Measurements from ENCODE around the gene JAKMIP2.

Gene JAKMIP2

DNA sequence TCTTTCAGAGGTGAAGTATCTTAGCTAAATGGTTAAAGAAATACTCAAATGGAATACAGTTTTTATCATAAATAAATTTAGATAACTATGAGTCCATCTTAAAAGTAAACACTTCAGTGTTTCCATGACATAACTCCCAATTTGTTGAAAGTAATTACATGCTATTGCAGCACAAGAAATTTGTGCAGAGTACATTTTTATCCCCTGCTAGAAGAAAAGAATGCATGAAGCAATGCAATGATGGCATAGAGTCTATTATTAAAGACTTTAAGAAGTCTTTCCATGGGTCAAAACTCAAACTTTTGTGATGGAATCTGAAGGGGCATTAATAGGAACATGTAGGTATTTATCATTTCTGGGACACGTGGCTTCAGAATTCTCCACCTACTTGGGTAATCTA, 166.1 kb downstream of the JAKMIP2 start:
- no peak for TF ChIP-seq EZH2phosphoT487 (conservative IDR thresholded peaks at IDR 0.05; ENCODE audit: low read length)
- TF ChIP-seq, protein P1, sequence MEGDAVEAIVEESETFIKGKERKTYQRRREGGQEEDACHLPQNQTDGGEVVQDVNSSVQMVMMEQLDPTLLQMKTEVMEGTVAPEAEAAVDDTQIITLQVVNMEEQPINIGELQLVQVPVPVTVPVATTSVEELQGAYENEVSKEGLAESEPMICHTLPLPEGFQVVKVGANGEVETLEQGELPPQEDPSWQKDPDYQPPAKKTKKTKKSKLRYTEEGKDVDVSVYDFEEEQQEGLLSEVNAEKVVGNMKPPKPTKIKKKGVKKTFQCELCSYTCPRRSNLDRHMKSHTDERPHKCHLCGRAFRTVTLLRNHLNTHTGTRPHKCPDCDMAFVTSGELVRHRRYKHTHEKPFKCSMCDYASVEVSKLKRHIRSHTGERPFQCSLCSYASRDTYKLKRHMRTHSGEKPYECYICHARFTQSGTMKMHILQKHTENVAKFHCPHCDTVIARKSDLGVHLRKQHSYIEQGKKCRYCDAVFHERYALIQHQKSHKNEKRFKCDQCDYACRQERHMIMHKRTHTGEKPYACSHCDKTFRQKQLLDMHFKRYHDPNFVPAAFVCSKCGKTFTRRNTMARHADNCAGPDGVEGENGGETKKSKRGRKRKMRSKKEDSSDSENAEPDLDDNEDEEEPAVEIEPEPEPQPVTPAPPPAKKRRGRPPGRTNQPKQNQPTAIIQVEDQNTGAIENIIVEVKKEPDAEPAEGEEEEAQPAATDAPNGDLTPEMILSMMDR (IDR thresholded peaks at IDR 0.05; ENCODE audit: insufficient read depth, low read length, poor library complexity, severe bottlenecking), result no peak
- Histone ChIP-seq H3K9me3 (ENCODE audit: insufficient read depth, low read length) (no peaks in the 10 kb centered on the region), H4K20me1 (ENCODE audit: low read depth, low read length) (no peaks in the 10 kb centered on the region), H3K4me2 (ENCODE audit: low read depth, low read length, poor library complexity, severe bottlenecking) (no peak overlapping the region), H3K4me3 (ENCODE audit: insufficient read depth, low read length, poor library complexity, severe bottlenecking) (no peak overlapping the region), H3K9ac (ENCODE audit: low read length) (no peak overlapping the region), H2AFZ (ENCODE audit: low read depth, low read length, severe bottlenecking) (no peak overlapping the region), H3K27me3 (ENCODE audit: low read length) (no peaks in the 10 kb centered on the region), H3K79me2 (ENCODE audit: insufficient read depth, low read length) (no peaks in the 10 kb centered on the region), H3K36me3 (ENCODE audit: low read length) (no peaks in the 10 kb centered on the region), H3K27ac (ENCODE audit: low read depth, low read length) (no peak overlapping the region), H3K9me2 (replicated peaks; ENCODE audit: insufficient read depth, low read length) (0 out of 2 replicates have a peak, but pooled peaks cover 4% of the 10 kb centered on the region), H3F3A (ENCODE audit: insufficient read depth) (no peaks in the 10 kb centered on the region)

DNA sequence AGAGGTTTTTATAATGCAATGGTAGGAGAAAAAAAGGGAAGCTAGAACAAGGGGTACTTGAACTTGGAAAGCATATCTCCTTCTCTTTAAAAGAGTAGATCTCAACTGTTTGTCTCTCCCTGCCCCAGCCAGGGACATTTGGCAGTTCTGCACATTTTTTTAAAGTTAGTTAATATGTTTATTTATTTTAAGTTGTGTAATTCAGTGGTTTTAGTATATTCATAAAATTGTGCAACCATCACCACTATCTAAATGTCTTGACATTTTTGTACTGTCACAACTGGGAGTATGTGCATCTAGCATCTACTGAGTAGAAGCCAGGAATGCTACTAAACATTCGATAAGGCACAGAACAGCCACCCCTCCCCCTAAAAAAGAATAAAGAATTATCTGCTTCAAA, 169.2 kb downstream of the JAKMIP2 start:
- no peak overlapping the region for H3K27ac ChIP-seq (ENCODE audit: low read depth, low read length)
- no peak overlapping the region for H3K9ac ChIP-seq (ENCODE audit: low read length)
- H3F3A ChIP-seq (ENCODE audit: insufficient read depth), result no peaks in the 10 kb centered on the region
- no peak overlapping the region for H3K4me3 ChIP-seq (ENCODE audit: insufficient read depth, low read length, poor library complexity, severe bottlenecking)
- no peak overlapping the region for H3K4me2 ChIP-seq (ENCODE audit: low read depth, low read length, poor library complexity, severe bottlenecking)
- no peaks in the 10 kb centered on the region for H3K36me3 ChIP-seq (ENCODE audit: low read length)
- H3K27me3 ChIP-seq (ENCODE audit: low read length), result no peaks in the 10 kb centered on the region
- no peak overlapping the region for H2AFZ ChIP-seq (ENCODE audit: low read depth, low read length, severe bottlenecking)
- no peaks in the 10 kb centered on the region for H4K20me1 ChIP-seq (ENCODE audit: low read depth, low read length)
- no peaks in the 10 kb centered on the region for H3K79me2 ChIP-seq (ENCODE audit: insufficient read depth, low read length)
- 0 out of 2 replicates have a peak, but pooled peaks cover 4% of the 10 kb centered on the region for H3K9me2 ChIP-seq (replicated peaks; ENCODE audit: insufficient read depth, low read length)
- no peak for TF ChIP-seq EZH2phosphoT487 (conservative IDR thresholded peaks at IDR 0.05; ENCODE audit: low read length)
- TF ChIP-seq, protein P1 (IDR thresholded peaks at IDR 0.05; ENCODE audit: insufficient read depth, low read length, poor library complexity, severe bottlenecking), result no peak
- H3K9me3 ChIP-seq (ENCODE audit: insufficient read depth, low read length), result no peaks in the 10 kb centered on the region

DNA sequence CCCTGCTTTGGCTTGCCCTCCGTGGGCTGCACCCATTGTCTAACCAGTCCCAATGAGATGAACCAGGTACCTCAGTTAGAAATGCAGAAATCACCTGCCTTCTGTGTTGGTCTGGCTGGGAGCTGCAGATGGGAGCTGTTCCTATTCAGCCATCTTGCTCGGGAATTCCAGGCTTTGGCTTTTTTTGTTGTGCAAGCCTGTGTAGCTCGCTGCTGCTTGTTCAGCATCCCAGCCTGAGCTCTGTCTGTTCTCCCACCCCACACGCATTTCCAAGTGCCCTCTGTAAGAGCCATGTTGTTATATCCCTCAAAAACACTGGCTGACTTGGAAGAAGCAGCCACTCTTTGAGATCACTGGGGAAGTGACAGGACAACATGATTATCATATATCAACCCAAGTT, 171.0 kb downstream of the JAKMIP2 start:
- no peaks in the 10 kb centered on the region for H3K36me3 ChIP-seq (ENCODE audit: low read length)
- no peaks in the 10 kb centered on the region for H3K9me3 ChIP-seq (ENCODE audit: insufficient read depth, low read length)
- no peaks in the 10 kb centered on the region for H3K27me3 ChIP-seq (ENCODE audit: low read length)

More for the DNA sequence above, 171.0 kb downstream of the JAKMIP2 start:
- Histone ChIP-seq H3K4me3 (ENCODE audit: insufficient read depth, low read length, poor library complexity, severe bottlenecking) (no peak overlapping the region), H3K27ac (ENCODE audit: low read depth, low read length) (no peak overlapping the region), H3K9ac (ENCODE audit: low read length) (no peak overlapping the region), H3K79me2 (ENCODE audit: insufficient read depth, low read length) (no peaks in the 10 kb centered on the region), H3K4me2 (ENCODE audit: low read depth, low read length, poor library complexity, severe bottlenecking) (no peak overlapping the region), H2AFZ (ENCODE audit: low read depth, low read length, severe bottlenecking) (no peak overlapping the region), H3F3A (ENCODE audit: insufficient read depth) (no peaks in the 10 kb centered on the region), H4K20me1 (ENCODE audit: low read depth, low read length) (no peaks in the 10 kb centered on the region), H3K9me2 (replicated peaks; ENCODE audit: insufficient read depth, low read length) (0 out of 2 replicates have a peak, but pooled peaks cover 4% of the 10 kb centered on the region)
- TF ChIP-seq EZH2phosphoT487 (conservative IDR thresholded peaks at IDR 0.05; ENCODE audit: low read length), result no peak
- TF ChIP-seq, protein P1 (IDR thresholded peaks at IDR 0.05; ENCODE audit: insufficient read depth, low read length, poor library complexity, severe bottlenecking), result no peak

Data from SU-DHL-6 (cell line).